Measurements from ENCODE around the gene PSMD1.

Gene PSMD1

GRCh38 chr2:231185050-231185725, 128.5 kb downstream of the PSMD1 start:
- no peak for TF ChIP-seq CTCF (conservative IDR thresholded peaks at IDR 0.05)
- no peak overlapping the region for H3K27ac ChIP-seq

DNA sequence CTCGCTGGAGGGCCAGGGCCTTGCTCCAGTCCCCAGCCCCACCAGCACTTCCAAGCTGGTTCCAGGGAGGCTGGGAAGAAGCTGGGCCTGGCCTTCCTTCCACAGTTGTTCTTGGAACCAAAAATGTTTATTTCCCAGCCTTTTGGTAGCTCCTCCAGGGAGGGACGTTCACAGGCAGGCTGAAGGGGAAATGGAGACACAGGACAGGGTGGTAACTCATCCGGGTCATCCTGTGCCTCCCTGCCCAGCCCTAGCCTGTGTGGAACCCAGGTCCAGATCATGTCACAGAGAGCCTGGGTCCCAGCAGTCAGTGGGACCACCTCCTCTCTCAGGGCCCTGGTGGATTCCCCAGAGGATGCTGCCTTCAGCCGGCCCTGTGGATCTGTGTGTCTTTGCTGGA, 129.2 kb downstream of the PSMD1 start:
- H3K27ac ChIP-seq: no peak overlapping the region
- TF ChIP-seq CTCF (conservative IDR thresholded peaks at IDR 0.05): no peak

DNA sequence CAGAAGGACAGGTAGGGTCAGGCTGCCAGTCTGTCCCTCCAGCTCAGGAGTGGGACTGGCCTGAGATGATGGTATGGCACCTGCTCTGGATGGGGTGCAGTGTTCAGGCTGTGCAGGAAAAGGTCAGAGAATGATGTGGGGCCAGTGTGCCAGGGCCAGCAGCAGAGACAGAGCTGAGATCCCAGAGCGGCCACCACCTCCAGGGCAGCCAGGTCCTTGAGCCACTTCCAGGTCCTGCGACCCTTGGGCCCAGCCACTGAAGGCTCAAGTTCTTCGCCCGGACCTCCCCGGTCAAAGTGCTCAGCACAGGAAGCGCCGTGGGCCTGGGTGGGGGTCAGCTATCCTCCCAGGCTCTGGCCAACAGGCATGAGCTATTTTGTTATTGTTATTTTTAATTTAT, 129.7 kb downstream of the PSMD1 start:
- H3K27ac ChIP-seq: no peak overlapping the region
- no peak for TF ChIP-seq CTCF (conservative IDR thresholded peaks at IDR 0.05)

DNA sequence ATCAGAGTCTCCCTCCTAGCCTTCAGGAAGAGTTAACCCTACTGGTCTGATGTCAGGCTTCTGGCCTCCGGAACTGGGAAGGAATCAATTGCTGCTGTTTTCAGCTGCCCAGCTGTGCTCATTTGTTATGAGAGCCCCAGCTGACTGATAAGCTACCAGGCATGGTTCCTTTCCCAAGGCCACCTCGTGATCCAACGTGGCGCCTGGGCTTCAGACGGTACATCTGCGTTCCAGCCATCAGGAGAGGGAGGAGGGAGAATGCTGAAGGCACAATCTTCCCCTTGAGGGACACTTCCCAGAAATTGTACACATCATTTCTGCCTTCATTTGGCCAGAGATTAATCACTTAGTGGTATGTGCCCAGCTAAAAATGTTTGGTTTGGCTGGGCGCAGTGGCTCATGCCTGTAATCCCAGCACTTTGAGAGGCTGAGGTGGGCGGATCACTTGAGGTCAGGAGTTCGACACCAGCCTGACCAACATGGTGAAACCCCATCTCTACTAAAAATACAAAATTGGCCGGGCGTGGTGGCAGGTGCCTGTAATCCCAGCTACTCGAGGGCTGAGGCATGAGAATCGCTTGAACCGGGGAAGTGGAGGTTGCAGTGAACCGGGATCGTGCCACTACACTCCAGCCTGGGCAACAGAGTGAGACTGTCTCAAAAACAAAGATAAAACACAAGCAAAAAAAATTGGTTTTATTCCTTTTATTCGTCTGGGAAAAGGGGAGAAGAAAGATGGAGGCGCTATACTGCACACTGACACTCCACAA, 131.3 kb downstream of the PSMD1 start:
- no peak overlapping the region for H3K27ac ChIP-seq
- TF ChIP-seq CTCF (conservative IDR thresholded peaks at IDR 0.05): no peak

DNA sequence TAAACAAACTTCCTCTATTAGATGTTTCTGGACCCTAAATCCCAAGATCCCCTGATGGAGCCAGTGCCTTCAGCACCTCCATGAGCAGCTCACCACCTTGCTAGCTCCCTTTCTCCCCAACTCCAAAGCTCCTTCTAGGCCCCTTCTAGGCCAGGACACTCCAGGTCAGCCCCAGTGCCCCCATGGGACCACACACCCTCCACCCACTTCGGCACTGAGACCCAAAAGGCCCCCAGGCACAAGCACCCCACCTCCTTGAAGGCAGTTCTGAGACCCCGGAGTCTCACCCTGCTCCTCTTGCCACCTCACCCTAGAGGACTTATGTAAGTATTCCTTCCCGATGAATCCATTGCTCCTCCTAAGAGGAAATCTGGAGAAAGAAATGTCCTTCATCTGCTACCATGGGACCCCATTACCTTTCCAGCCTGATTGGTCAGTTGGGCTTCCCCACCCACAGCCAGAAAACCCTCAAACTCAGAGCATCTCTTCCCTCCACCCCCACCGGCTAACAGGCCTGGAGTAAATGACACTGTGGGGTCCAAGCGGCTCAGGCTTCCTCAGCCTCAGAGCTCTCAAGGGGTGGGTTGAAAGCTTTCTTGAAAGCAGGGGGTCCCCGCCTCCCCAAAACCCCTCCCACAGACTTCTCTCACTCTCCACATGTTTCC, 132.0 kb downstream of the PSMD1 start:
- TF ChIP-seq CTCF (conservative IDR thresholded peaks at IDR 0.05): no peak
- H3K27ac ChIP-seq: no peak overlapping the region

DNA sequence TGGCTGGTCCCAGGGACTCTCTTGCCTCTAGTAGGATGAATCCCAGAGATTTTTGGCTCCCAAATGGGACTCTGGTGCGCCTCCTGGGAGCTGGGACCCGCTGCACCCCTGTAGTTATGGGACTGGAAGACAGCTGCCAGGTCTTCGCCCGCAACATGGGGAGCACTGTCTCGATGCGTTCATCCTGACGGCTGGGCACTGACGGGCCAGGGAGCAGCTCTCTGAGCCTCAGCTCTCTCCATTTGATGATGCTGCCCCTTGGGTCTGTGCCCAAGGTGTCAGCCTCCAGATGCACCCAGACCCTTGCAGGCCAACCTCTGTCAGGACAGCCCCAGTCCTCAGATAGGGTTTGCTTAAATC, 132.5 kb downstream of the PSMD1 start:
- no peak for TF ChIP-seq CTCF (conservative IDR thresholded peaks at IDR 0.05)

More for the DNA sequence above, 132.5 kb downstream of the PSMD1 start:
- no peak overlapping the region for H3K27ac ChIP-seq

All from VCaP (cell line).